Measurements from ENCODE around the gene NHSL2.
"Not testable (repeated sequence)": the region's sequence is repeated elsewhere in the genome, so short reads cannot be mapped to it uniquely, and the experiment has no call there.

- TF ChIP-seq GABPA (IDR thresholded peaks at IDR 0.05; ENCODE audit: low read depth); CTCF (IDR thresholded peaks at IDR 0.05); FOXJ3 (CRISPR knock-in tag; IDR thresholded peaks at IDR 0.05); YY1 (IDR thresholded peaks at IDR 0.05; ENCODE audit: low read depth); POLR2AphosphoS5 (IDR thresholded peaks at IDR 0.05; ENCODE audit: low read depth, low read length): not testable (repeated sequence)
These were observed 41.1 kb upstream of the NHSL2 start for GRCh38 chrX:71869566-71869965.
